GM12878 (cell line): ENCODE measurements around the gene NCBP1. TPM values are rescaled to one million over a fixed set of nuclear protein-coding genes. Genes with fewer than 3 reads are reported as not detected.

Source experiments
- ATAC-seq: fragments of 200-7000 bp; cut with Tn5 transposase; 3 replicates; pipeline ENCODE4 v1.9.1; 2020; ENCODE audit warnings: mild to moderate bottlenecking, moderate library complexity
- BruUV-seq: library from RNA; stranded (reverse); fragments of 400-500 nt; replicated peaks from 2 replicates; lab custom pipeline; 2021; lab: Mats Ljungman, UMichigan
- CTCF ChIA-PET: fragments of 300-600 bp; sonication (Branson Sonifier 250); formaldehyde crosslinking; extraction: SDS; loops from one replicate; lab custom pipeline; 2021; ENCODE audit warnings: inconsistent platforms; lab: Yijun Ruan, JAX
- POLR2A ChIA-PET: fragments of 350-600 bp; formaldehyde crosslinking; extraction: SDS; loops from one replicate; lab custom pipeline; 2021; ENCODE audit warnings: inconsistent platforms; lab: Charles Lee
- RAD21 ChIA-PET: fragments of 300-600 bp; sonication (Branson Sonifier 250); formaldehyde crosslinking; loops from one replicate; lab custom pipeline; 2023; ENCODE audit warnings: antibody characterized with exemption; ENCODE audit not compliant: unreplicated experiment; lab: Charles Lee
- SMC1A ChIA-PET: fragments of 300-600 bp; sonication (Branson Sonifier 250); formaldehyde crosslinking; loops from one replicate; lab custom pipeline; 2023; ENCODE audit not compliant: unreplicated experiment, uncharacterized antibody; lab: Charles Lee
- DNase-seq: peaks from one replicate; pipeline ENCODE4 v3.0.0-alpha.2; 2011; ENCODE audit warnings: low read depth, low spot score
- FAIRE-seq: peaks from 3 replicates; lab custom pipeline; 2011; peaks lifted over from hg19 to GRCh38; lab: Jason Lieb, UNC
- H2AFZ ChIP-seq: 2 replicates; pipeline ENCODE4 v1.6.0; 2011; ENCODE audit warnings: low read depth, low read length, control low read depth; ENCODE audit not compliant: control insufficient read depth
- H3K27ac ChIP-seq: 2 replicates; pipeline ENCODE4 v1.5.1; 2011; ENCODE audit warnings: control low read depth; ENCODE audit not compliant: control insufficient read depth, insufficient read depth
- H3K27me3 ChIP-seq, 2 experiments: replicated peaks in 1 of 2; 2 replicates each; pipeline versions ENCODE4 v1.6.0 to v1.6.1; 2011; ENCODE audit warnings: low read length in 1 of 2; ENCODE audit not compliant: control insufficient read depth in 2 of 2, insufficient read depth in 2 of 2
- H3K36me3 ChIP-seq, 2 experiments: 2 replicates each; pipeline ENCODE4 v1.5.1; 2011; ENCODE audit warnings: low read length in 1 of 2; ENCODE audit not compliant: control insufficient read depth in 2 of 2, insufficient read depth in 2 of 2
- H3K4me1 ChIP-seq: 2 replicates; pipeline ENCODE4 v1.6.1; 2011; ENCODE audit warnings: mild to moderate bottlenecking, low read length, moderate library complexity, mixed read lengths; ENCODE audit not compliant: control insufficient read depth, insufficient read depth
- H3K4me2 ChIP-seq: 2 replicates; pipeline ENCODE4 v1.6.0; 2011; ENCODE audit warnings: control low read depth; ENCODE audit not compliant: control insufficient read depth, insufficient read depth
- H3K4me3 ChIP-seq: fragments of 200-600 bp; sonication (generic); 2 replicates; pipeline ENCODE4 v1.5.1; 2016
- H3K79me2 ChIP-seq: 2 replicates; pipeline ENCODE4 v1.6.0; 2011; ENCODE audit warnings: low read length; ENCODE audit not compliant: control insufficient read depth, insufficient read depth
- H3K9ac ChIP-seq: 2 replicates; pipeline ENCODE4 v1.8.0; 2011; ENCODE audit warnings: low read length, control low read depth, mixed read lengths; ENCODE audit not compliant: control insufficient read depth, insufficient read depth
- H3K9me3 ChIP-seq: replicated peaks from 3 replicates; pipeline ENCODE4 v1.5.1; 2011; ENCODE audit warnings: mild to moderate bottlenecking, low read length; ENCODE audit not compliant: control insufficient read depth, insufficient read depth
- H4K20me1 ChIP-seq: 2 replicates; pipeline ENCODE4 v1.6.0; 2011; ENCODE audit not compliant: control insufficient read depth, insufficient read depth
- CEBPB ChIP-seq, 2 experiments: fragments of 150-350 bp in 1 of 2; IDR thresholded peaks; 2 replicates each; pipeline ENCODE4 v1.6.1; 2012 to 2014; ENCODE audit warnings: low read depth in 2 of 2, low read length in 2 of 2, borderline replicate concordance in 1 of 2, inconsistent platforms in 1 of 2
- CREB1 ChIP-seq: IDR thresholded peaks from 2 replicates; pipeline ENCODE4 v1.6.1; 2012; ENCODE audit warnings: low read depth, mild to moderate bottlenecking, inconsistent platforms
- EED ChIP-seq: sonication (generic); IDR thresholded peaks from 2 replicates; pipeline ENCODE4 v1.6.1; 2016; ENCODE audit warnings: antibody characterized with exemption, low read depth
- ELK1 ChIP-seq: IDR thresholded peaks from 2 replicates; pipeline ENCODE4 v1.6.1; 2012; ENCODE audit warnings: low read depth, low read length, improper control_type of control experiment
- GATAD2B ChIP-seq: fragments of 450-650 bp; conservative IDR thresholded peaks from 2 replicates; pipeline ENCODE4 v1.6.1; 2017; ENCODE audit warnings: low read depth, mild to moderate bottlenecking, moderate library complexity
- IKZF1 ChIP-seq: fragments of 450-650 bp; conservative IDR thresholded peaks from 2 replicates; pipeline ENCODE4 v1.6.1; 2017; ENCODE audit warnings: antibody characterized with exemption, mild to moderate bottlenecking
- NR2C2 ChIP-seq: IDR thresholded peaks from 2 replicates; pipeline ENCODE4 v1.6.1; 2011; ENCODE audit warnings: borderline replicate concordance, low read depth; ENCODE audit not compliant: control insufficient read depth, insufficient read length
- PBX3 ChIP-seq: IDR thresholded peaks from 2 replicates; pipeline ENCODE4 v1.6.1; 2011; ENCODE audit warnings: mild to moderate bottlenecking, low read depth, low read length, moderate library complexity; ENCODE audit not compliant: insufficient replicate concordance
- POLR2A ChIP-seq: IDR thresholded peaks from 2 replicates; pipeline ENCODE4 v1.6.1; 2011; ENCODE audit warnings: low read depth, mild to moderate bottlenecking, low read length
- USF2 ChIP-seq: IDR thresholded peaks from 2 replicates; pipeline ENCODE4 v1.6.1; 2011; ENCODE audit warnings: low read depth, low read length, improper control_type of control experiment, borderline replicate concordance
- WRNIP1 ChIP-seq: IDR thresholded peaks from 2 replicates; pipeline ENCODE4 v1.6.1; 2011; ENCODE audit warnings: low read depth, low read length, improper control_type of control experiment, borderline replicate concordance
- YBX1 ChIP-seq: fragments of 450-650 bp; IDR thresholded peaks from 2 replicates; pipeline ENCODE4 v1.6.1; 2016; ENCODE audit warnings: antibody characterized with exemption
- ZNF592 ChIP-seq: fragments of 450-650 bp; IDR thresholded peaks from 2 replicates; pipeline ENCODE4 v1.6.1; 2017; ENCODE audit warnings: mild to moderate bottlenecking, moderate library complexity
- WGBS: methylation state at CpG from one replicate; pipeline ENCODE4 v1.1.6; 2016; ENCODE audit warnings: low lambda C conversion rate; ENCODE audit not compliant: insufficient replicate concordance, insufficient coverage; ENCODE audit errors: missing lambda C conversion rate; 5-methylcytosine and 5-hydroxymethylcytosine counted together
- in situ Hi-C: fragments of 300-500 bp; cut with MboI; formaldehyde crosslinking; loops from 9 replicates; pipeline ENCODE4 v1.14.3; 2018; ENCODE audit warnings: mixed read lengths
- intact Hi-C: fragments of 100-400 bp; cut with micrococcal nuclease; formaldehyde crosslinking; loops from one replicate; pipeline ENCODE4 v1.14.2; 2022; ENCODE audit not compliant: unreplicated experiment
- polyA plus RNA-seq, 11 experiments: library from polyadenylated mRNA; depleted of rRNA in 4 of 11; unstranded in 6 of 11; stranded (reverse) in 5 of 11; fragments of >200 nt; fragmentation: Nextera tagmentation in 4 of 11; fragmentation: Illumina TruSeq in 1 of 11; extraction: Ambion mirVana in 4 of 11; extraction: Trizol in 1 of 11; gene quantifications; 1 replicate in 1 of 11; 2 replicates in 10 of 11; pipeline versions ENCODE4 v1.2.1 to v1.2.3, GENCODE V29; 2011 to 2016; ENCODE audit warnings: inconsistent platforms in 2 of 11, missing spikeins in 2 of 11, low read depth in 1 of 11
- total RNA-seq, 4 experiments: library from RNA; depleted of rRNA in 3 of 4; stranded (reverse); fragments of >200 nt in 3 of 4; fragmentation: Illumina TruSeq in 1 of 4; extraction: Trizol in 1 of 4; gene quantifications; 2 replicates each; pipeline versions ENCODE4 v1.2.1 to v1.2.3, GENCODE V29; 2013 to 2021

Gene NCBP1
- total and polyA plus RNA-seq, 10 of the 15 experiments (the other 5 are each of a cell fraction or from before 2014, with no cell fraction given), result 14.7 to 70.9 (median 36.0) TPM

- no peak for TF ChIP-seq POLR2A
These were observed 64.2 kb downstream of the NCBP1 start (continued) for GRCh38 chr9:97697837-97698236.

GRCh38 chr9:97698865-97699264 lies 65.2 kb downstream of the NCBP1 start:
- H3K4me3 ChIP-seq, result no peak overlapping the region
- ChIA-PET CTCF (interaction anchor here (1.0 to 3.8 kb wide), 4 partner anchors 10 to 229 kb away, joined by 3 to 13 read pairs (median 4); partner anchors contain the start of gene TRMO), RAD21 (interaction anchor here (1.5 kb wide), 1 partner anchor 10 kb away, joined by 3 read pairs; no protein-coding TSS in a partner anchor), SMC1A (interaction anchor here (1.2 to 2.0 kb wide), 2 partner anchors 19 to 59 kb away, joined by 5 read pairs; no protein-coding TSS in a partner anchor), POLR2A (interaction anchor here (5.0 kb wide), 1 partner anchor 66 kb away, joined by 22 read pairs; the partner anchor contains the start of genes NCBP1 and TSTD2)
- no peaks in the 10 kb centered on the region for H4K20me1 ChIP-seq
- no peaks in the 10 kb centered on the region for H3K9me3 ChIP-seq
- H3K36me3 ChIP-seq, result no peaks in the 10 kb centered on the region
- WGBS, result 86% methylated on average over 14 of the region's 14 CpGs
- ATAC-seq (no peak), FAIRE-seq (no peak), DNase-seq (no peak)
- peaks cover 32% of the 10 kb centered on the region for H3K79me2 ChIP-seq
- H3K27me3 ChIP-seq, result no peaks in the 10 kb centered on the region
- H3K4me2 ChIP-seq, result peak overlapping the region; percentile 38; the same call in 1 of the 2 replicates
- no TSS peak for BruUV-seq
- H3K9ac ChIP-seq, result no peak overlapping the region
- in situ Hi-C loops (no loop called here), intact Hi-C loops (no loop called here)
- H3K27ac ChIP-seq, result no peak overlapping the region
- no peak for TF ChIP-seq PBX3
- no peak for TF ChIP-seq NR2C2
- TF ChIP-seq EED, result no peak
- no peak for TF ChIP-seq ELK1
- no peak for TF ChIP-seq USF2
- TF ChIP-seq YBX1, result no peak
- no peak for TF ChIP-seq WRNIP1
- no peak for TF ChIP-seq CREB1
- TF ChIP-seq CEBPB (IDR thresholded peaks at IDR 0.05; ENCODE audit: borderline replicate concordance in 1 of 2, low read depth in 2 of 2, low read length in 2 of 2), result no peak
- TF ChIP-seq GATAD2B, result no peak
- TF ChIP-seq IKZF1, result no peak
- TF ChIP-seq ZNF592, result no peak
- H3K4me1 ChIP-seq, result peaks cover 18% of the 10 kb centered on the region
- peak overlapping the region; percentile 52 for H2AFZ ChIP-seq
